CD4-positive, alpha-beta T cell (primary cell): ENCODE measurements around the gene EXD2. TPM values are rescaled to one million over a fixed set of nuclear protein-coding genes. Genes with fewer than 3 reads are reported as not detected.
"Not testable (repeated sequence)": the region's sequence is repeated elsewhere in the genome, so short reads cannot be mapped to it uniquely, and the experiment has no call there.

ENCODE experiments used
- ATAC-seq: fragments of 200-7000 bp; cut with Tn5 transposase; one replicate; pipeline ENCODE4 v1.10.0; 2022; ENCODE audit warnings: mild to moderate bottlenecking; ENCODE audit not compliant: poor library complexity
- CTCF ChIA-PET: fragments of 350-600 bp; sonication (Branson Sonifier 250); formaldehyde crosslinking; loops from one replicate; lab custom pipeline; 2021; ENCODE audit warnings: antibody characterized with exemption, inconsistent platforms; lab: Charles Lee
- POLR2A ChIA-PET: fragments of 350-600 bp; sonication (Branson Sonifier 250); formaldehyde crosslinking; loops from one replicate; lab custom pipeline; 2021; ENCODE audit warnings: antibody characterized with exemption, inconsistent platforms; lab: Charles Lee
- DNase-seq, 14 experiments: peaks; one replicate each; pipeline ENCODE4 v3.0.0-alpha.2; 2013 to 2020; ENCODE audit warnings: mixed read lengths in 2 of 14
- H3K27ac ChIP-seq, 2 donors: one replicate each; pipeline versions ENCODE4 v1.5.1 to v1.7.0; 2013; ENCODE audit warnings: low read length in 2 of 2, low read depth in 1 of 2, mild to moderate bottlenecking in 1 of 2
- H3K27me3 ChIP-seq, 2 experiments: 1 replicate in 1 of 2; 2 replicates in 1 of 2; pipeline versions ENCODE4 v1.6.1 to v1.7.0; 2013; ENCODE audit warnings: low read length in 2 of 2, control low read depth in 1 of 2, mild to moderate bottlenecking in 1 of 2, moderate library complexity in 1 of 2; ENCODE audit not compliant: insufficient read depth in 2 of 2, control insufficient read depth in 1 of 2
- H3K36me3 ChIP-seq: one replicate; pipeline ENCODE4 v1.6.1; 2013; ENCODE audit warnings: low read length, control low read depth; ENCODE audit not compliant: insufficient read depth
- H3K4me1 ChIP-seq: one replicate; pipeline ENCODE4 v1.6.1; 2013; ENCODE audit warnings: low read length, control low read depth; ENCODE audit not compliant: insufficient read depth
- H3K4me3 ChIP-seq: one replicate; pipeline ENCODE4 v1.5.1; 2013; ENCODE audit warnings: mild to moderate bottlenecking, low read length, moderate library complexity
- H3K9me3 ChIP-seq, 2 experiments: 1 replicate in 1 of 2; 2 replicates in 1 of 2; pipeline versions ENCODE4 v1.6.1 to v1.7.0; 2013; ENCODE audit warnings: low read length in 2 of 2, mild to moderate bottlenecking in 2 of 2, control low read depth in 1 of 2, moderate library complexity in 1 of 2; ENCODE audit not compliant: control insufficient read depth in 1 of 2, insufficient read depth in 1 of 2
- H3K27ac Mint-ChIP-seq: one replicate; pipeline ENCODE4 v1.8.0; 2020; ENCODE audit warnings: mixed read lengths
- H3K27me3 Mint-ChIP-seq: one replicate; pipeline ENCODE4 v1.8.0; 2021; ENCODE audit warnings: mixed read lengths
- H3K36me3 Mint-ChIP-seq: one replicate; pipeline ENCODE4 v1.8.0; 2021; ENCODE audit warnings: low read depth, mixed read lengths
- H3K4me1 Mint-ChIP-seq: one replicate; pipeline ENCODE4 v1.8.0; 2021; ENCODE audit warnings: low read depth, mixed read lengths
- H3K4me3 Mint-ChIP-seq: one replicate; pipeline ENCODE4 v1.8.0; 2020; ENCODE audit warnings: mild to moderate bottlenecking, mixed read lengths
- H3K9me3 Mint-ChIP-seq: one replicate; pipeline ENCODE4 v1.8.0; 2020; ENCODE audit warnings: mixed read lengths
- CTCF ChIP-seq: fragments of 200-600 bp; IDR thresholded peaks from one replicate; pipeline ENCODE4 v1.8.0; 2022; ENCODE audit warnings: antibody characterized with exemption, mild to moderate bottlenecking
- intact Hi-C, 2 experiments: fragments of 100-400 bp; cut with DNase I in 1 of 2; cut with micrococcal nuclease in 1 of 2; formaldehyde crosslinking; loops; one replicate each; pipeline versions ENCODE4 v1.15.1 to v1.9.0; 2023 to 2025; cut with DNase I, micrococcal nuclease
- total RNA-seq, 174 experiments: library from RNA in 2 of 174; stranded (reverse) in 2 of 174; gene quantifications; one replicate each; pipeline ENCODE4 v1.2.3 and lab custom pipeline; 2021 to 2026

Gene EXD2
- total RNA-seq, 2 experiments from 2014 or later: 6.6 to 7.0 TPM

- no peak for TF ChIP-seq CTCF
- no peaks in the 10 kb centered on the region for H3K36me3 ChIP-seq
- no peak overlapping the region for H3K4me3 ChIP-seq
- no peak for ATAC-seq
- Mint-ChIP-seq H3K4me1 (no peaks in the 10 kb centered on the region), H3K27me3 (no peaks in the 10 kb centered on the region), H3K36me3 (no peaks in the 10 kb centered on the region), H3K27ac (no peak overlapping the region), H3K9me3 (no peaks in the 10 kb centered on the region), H3K4me3 (no peak overlapping the region)
- H3K4me1 ChIP-seq: no peaks in the 10 kb centered on the region
- DNase-seq: no peak
- H3K27me3 ChIP-seq: no peaks in the 10 kb centered on the region
- intact Hi-C loops: no loop called here
- ChIA-PET CTCF (no interaction called here), POLR2A (no interaction called here)
- H3K9me3 ChIP-seq: peaks cover 0 to 6% of the 10 kb centered on the region in 2 experiments
- no peak overlapping the region for H3K27ac ChIP-seq
These were observed 16.2 kb upstream of the EXD2 start for GRCh38 chr14:69175130-69175529.

DNA sequence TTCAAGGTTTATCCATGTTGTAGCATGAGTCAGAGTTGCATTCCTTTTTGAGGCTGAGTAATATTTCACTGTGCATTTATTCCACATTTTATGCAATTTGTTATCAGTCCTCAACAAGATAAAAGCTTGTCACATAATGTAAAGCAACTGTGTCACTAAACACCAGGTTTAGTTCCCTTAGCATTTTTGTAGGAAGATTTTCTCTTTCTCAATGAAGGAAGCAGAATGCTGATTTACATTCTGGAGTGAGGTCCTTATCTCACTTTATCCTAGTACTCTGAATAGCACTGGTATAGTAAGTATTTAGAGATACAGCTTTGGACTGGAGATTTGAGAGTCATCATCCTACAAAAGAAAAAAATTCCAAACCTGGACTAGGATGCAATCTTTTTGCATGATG is 9.8 kb upstream of the EXD2 start:
- no peaks in the 10 kb centered on the region for H3K9me3 Mint-ChIP-seq
- no peaks in the 10 kb centered on the region for H3K36me3 Mint-ChIP-seq
- POLR2A ChIA-PET: no interaction called here
- Histone ChIP-seq H3K4me3 (no peak overlapping the region), H3K27me3 (no peaks in the 10 kb centered on the region), H3K36me3 (no peaks in the 10 kb centered on the region), H3K9me3 (no peaks in the 10 kb centered on the region), H3K27ac (no peak overlapping the region), H3K4me1 (no peaks in the 10 kb centered on the region)
- H3K4me3 Mint-ChIP-seq: no peak overlapping the region
- TF ChIP-seq CTCF: no peak
- no peaks in the 10 kb centered on the region for H3K27me3 Mint-ChIP-seq
- DNase-seq (no peak), ATAC-seq (no peak)
- intact Hi-C loops: no loop called here
- no peaks in the 10 kb centered on the region for H3K4me1 Mint-ChIP-seq
- CTCF ChIA-PET: no interaction called here
- no peak overlapping the region for H3K27ac Mint-ChIP-seq

DNA sequence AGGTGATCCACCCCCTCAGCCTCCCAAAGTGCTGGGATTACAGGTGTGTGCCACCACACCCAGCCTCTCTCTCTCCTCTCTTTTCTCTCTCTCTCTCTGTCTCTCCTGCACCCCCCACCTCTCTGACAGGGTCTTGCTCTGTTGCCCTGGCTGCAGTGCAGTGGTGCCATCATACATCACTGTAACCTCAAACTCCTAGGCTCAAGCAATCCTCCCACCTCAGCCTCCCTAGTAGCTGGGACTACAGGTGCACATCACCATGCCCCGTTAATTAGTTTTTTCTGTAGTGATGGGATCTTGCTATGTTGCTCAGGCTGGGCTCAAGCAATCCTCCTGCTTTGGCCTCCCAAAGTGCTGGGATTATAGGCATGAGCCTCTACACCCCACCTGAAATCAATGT is 8.7 kb upstream of the EXD2 start:
- CTCF ChIA-PET, DNase-seq, ATAC-seq, H3K36me3 Mint-ChIP-seq, POLR2A ChIA-PET, H3K36me3 ChIP-seq, H3K27me3 Mint-ChIP-seq, H3K27me3 ChIP-seq, H3K4me3 ChIP-seq, H3K4me3 Mint-ChIP-seq, H3K4me1 ChIP-seq, H3K9me3 ChIP-seq, intact Hi-C loops, H3K27ac Mint-ChIP-seq, H3K9me3 Mint-ChIP-seq, H3K27ac ChIP-seq, H3K4me1 Mint-ChIP-seq: not testable (repeated sequence)

GRCh38 chr14:69183735-69184134 is 7.6 kb upstream of the EXD2 start:
- intact Hi-C loops: no loop called here
- ATAC-seq (no peak), DNase-seq (peak in 2 of 14 experiments; percentile 6 to 12)
- no peaks in the 10 kb centered on the region for H3K27me3 Mint-ChIP-seq
- no peak overlapping the region for H3K27ac Mint-ChIP-seq
- Histone ChIP-seq H3K9me3 (no peaks in the 10 kb centered on the region), H3K4me3 (no peak overlapping the region), H3K27me3 (no peaks in the 10 kb centered on the region), H3K4me1 (no peaks in the 10 kb centered on the region), H3K27ac (no peak overlapping the region), H3K36me3 (no peaks in the 10 kb centered on the region)
- no peaks in the 10 kb centered on the region for H3K4me1 Mint-ChIP-seq
- H3K36me3 Mint-ChIP-seq: no peaks in the 10 kb centered on the region
- TF ChIP-seq CTCF: no peak
- H3K9me3 Mint-ChIP-seq: no peaks in the 10 kb centered on the region
- no peak overlapping the region for H3K4me3 Mint-ChIP-seq
- CTCF ChIA-PET: no interaction called here
- POLR2A ChIA-PET: no interaction called here
